Liver (tissue), 9 donors: Measurements from ENCODE around the gene OR2T12. TPM values are rescaled to one million over a fixed set of nuclear protein-coding genes. Genes with fewer than 3 reads are reported as not detected.

Experiments used
- DNase-seq: peaks from one replicate; pipeline ENCODE4 v3.0.0-alpha.2; 2017; ENCODE audit warnings: low spot score
- H3K27ac ChIP-seq, 2 donors: one replicate each; pipeline ENCODE4 v1.7.0; 2013; ENCODE audit warnings: inconsistent platforms in 2 of 2, low read length in 2 of 2, control low read depth in 1 of 2, low read depth in 1 of 2, mild to moderate bottlenecking in 1 of 2
- H3K27me3 ChIP-seq, 4 donors: one replicate each; pipeline versions ENCODE4 v1.6.1 to v1.7.0; 2013; ENCODE audit warnings: low read length in 3 of 4, inconsistent platforms in 1 of 4, mild to moderate bottlenecking in 1 of 4, moderate library complexity in 1 of 4; ENCODE audit not compliant: control insufficient read depth in 4 of 4, insufficient read depth in 4 of 4
- H3K36me3 ChIP-seq, 4 donors: one replicate each; pipeline versions ENCODE4 v1.6.1 to v1.7.0; 2013; ENCODE audit warnings: low read length in 3 of 4, mild to moderate bottlenecking in 3 of 4, low read depth in 1 of 4, moderate library complexity in 1 of 4; ENCODE audit not compliant: control insufficient read depth in 4 of 4, insufficient read depth in 3 of 4
- H3K4me1 ChIP-seq, 4 donors: one replicate each; pipeline versions ENCODE4 v1.6.1 to v1.7.0; 2013; ENCODE audit warnings: low read length in 3 of 4, mild to moderate bottlenecking in 3 of 4, moderate library complexity in 1 of 4; ENCODE audit not compliant: control insufficient read depth in 4 of 4, insufficient read depth in 4 of 4
- H3K4me3 ChIP-seq, 3 donors: one replicate each; pipeline versions ENCODE4 v1.6.1 to v1.7.0; 2013; ENCODE audit warnings: low read length in 3 of 3, control low read depth in 1 of 3, low read depth in 1 of 3, mild to moderate bottlenecking in 1 of 3
- H3K9ac ChIP-seq, 2 donors: one replicate each; pipeline ENCODE4 v1.7.0; 2013; ENCODE audit warnings: low read length in 2 of 2, mild to moderate bottlenecking in 2 of 2, moderate library complexity in 2 of 2, control low read depth in 1 of 2, low read depth in 1 of 2
- H3K9me3 ChIP-seq, 4 donors: one replicate each; pipeline versions ENCODE4 v1.6.1 to v1.7.0; 2013; ENCODE audit warnings: low read length in 3 of 4; ENCODE audit not compliant: control insufficient read depth in 4 of 4
- ATF3 ChIP-seq: IDR thresholded peaks from 2 replicates; pipeline ENCODE4 v1.6.1; 2016; ENCODE audit warnings: antibody characterized with exemption
- CTCF ChIP-seq: fragments of 150-350 bp; IDR thresholded peaks from 2 replicates; pipeline ENCODE4 v1.5.1; 2017; ENCODE audit warnings: improper control_type of control experiment, low read depth, low read length; ENCODE audit not compliant: missing input control
- EGR1 ChIP-seq, 2 donors: IDR thresholded peaks; 2 replicates each; pipeline ENCODE4 v1.6.1; 2016 to 2018; ENCODE audit warnings: antibody characterized with exemption in 2 of 2, low read depth in 2 of 2
- FOXA1 ChIP-seq: IDR thresholded peaks from 2 replicates; pipeline ENCODE4 v1.6.1; 2016; ENCODE audit warnings: antibody characterized with exemption
- FOXA2 ChIP-seq: IDR thresholded peaks from 2 replicates; pipeline ENCODE4 v1.6.1; 2016; ENCODE audit warnings: antibody characterized with exemption
- GABPA ChIP-seq, 2 donors: IDR thresholded peaks in 1 of 2; conservative IDR thresholded peaks in 1 of 2; 2 replicates each; pipeline ENCODE4 v1.6.1; 2016; ENCODE audit warnings: antibody characterized with exemption in 2 of 2, mild to moderate bottlenecking in 1 of 2, moderate library complexity in 1 of 2
- HNF4A ChIP-seq, 2 donors: conservative IDR thresholded peaks; 2 replicates each; pipeline ENCODE4 v1.6.1; 2016; ENCODE audit warnings: antibody characterized with exemption in 2 of 2, mild to moderate bottlenecking in 2 of 2
- HNF4G ChIP-seq: IDR thresholded peaks from 2 replicates; pipeline ENCODE4 v1.6.1; 2016; ENCODE audit warnings: antibody characterized with exemption
- JUND ChIP-seq, 2 donors: IDR thresholded peaks; 2 replicates each; pipeline ENCODE4 v1.6.1; 2016; ENCODE audit warnings: antibody characterized with exemption in 2 of 2
- NR2F2 ChIP-seq: IDR thresholded peaks from 2 replicates; pipeline ENCODE4 v1.6.1; 2016; ENCODE audit warnings: antibody characterized with exemption
- RAD21 ChIP-seq, 2 donors: IDR thresholded peaks; 2 replicates each; pipeline ENCODE4 v1.6.1; 2016; ENCODE audit warnings: antibody characterized with exemption in 2 of 2, mild to moderate bottlenecking in 2 of 2
- RXRA ChIP-seq, 2 donors: IDR thresholded peaks; 2 replicates each; pipeline ENCODE4 v1.6.1; 2017 to 2018; ENCODE audit warnings: antibody characterized with exemption in 2 of 2, mild to moderate bottlenecking in 1 of 2
- SP1 ChIP-seq: IDR thresholded peaks from 2 replicates; pipeline ENCODE4 v1.6.1; 2018; ENCODE audit warnings: antibody characterized with exemption, mild to moderate bottlenecking
- TAF1 ChIP-seq: conservative IDR thresholded peaks from 2 replicates; pipeline ENCODE4 v1.6.1; 2016; ENCODE audit warnings: antibody characterized with exemption, mild to moderate bottlenecking
- YY1 ChIP-seq: IDR thresholded peaks from 2 replicates; pipeline ENCODE4 v1.6.1; 2016; ENCODE audit warnings: antibody characterized with exemption, mild to moderate bottlenecking
- ZBTB33 ChIP-seq: IDR thresholded peaks from 2 replicates; pipeline ENCODE4 v1.6.1; 2016; ENCODE audit warnings: antibody characterized with exemption
- WGBS: extraction: QIAGEN DNeasy Blood & Tissue Kit; methylation state at CpG from one replicate; pipeline ENCODE4 v1.1.7; 2013; 5-methylcytosine and 5-hydroxymethylcytosine counted together
- polyA plus RNA-seq, 2 donors: library from polyadenylated mRNA; stranded (reverse) in 1 of 2; unstranded in 1 of 2; fragments of 200-250 nt in 1 of 2; fragments of >200 nt in 1 of 2; fragmentation: Nextera tagmentation in 1 of 2; extraction: Ambion mirVana in 1 of 2; gene quantifications; one replicate each; pipeline versions ENCODE4 v1.2.1 to v1.2.3, GENCODE V29; 2013 to 2015
- total RNA-seq, 2 donors: library from RNA; depleted of rRNA; stranded (reverse); fragments of >200 nt; gene quantifications; one replicate each; pipeline ENCODE4 v1.2.3, GENCODE V29; 2014
- TF ChIP-seq, protein P1 (sequence below): IDR thresholded peaks from 2 replicates; pipeline ENCODE4 v1.6.1; 2016; ENCODE audit warnings: antibody characterized with exemption
- donor health status: healthy.
- donor health status: healthy.
- donor health status: healthy.
- donor health status: healthy.
- donor health status: healthy.

Gene OR2T12
- total and polyA plus RNA-seq, 4 donors: not detected

GRCh38 chr1:248348475-248348874 lies 45.3 kb upstream of the OR2T12 start, which contains the start of gene OR14C36 (continued):
- no peak for TF ChIP-seq CTCF

GRCh38 chr1:248343451-248343850 lies 40.2 kb upstream of the OR2T12 start:
- WGBS: 48% methylated on average over 3 of the region's 3 CpGs
- no peak overlapping the region for H3K9ac ChIP-seq
- no peak for DNase-seq
- H3K4me1 ChIP-seq: no peaks in the 10 kb centered on the region
- H3K4me3 ChIP-seq: no peak overlapping the region
- TF ChIP-seq ATF3 (no peak), RAD21 (IDR thresholded peaks at IDR 0.05) (no peak), FOXA1 (no peak), YY1 (no peak), JUND (IDR thresholded peaks at IDR 0.05) (no peak), RXRA (IDR thresholded peaks at IDR 0.05) (no peak), NR2F2 (no peak), CTCF (no peak), HNF4G (no peak), EGR1 (IDR thresholded peaks at IDR 0.05; ENCODE audit: low read depth in 2 of 2) (no peak), GABPA (IDR thresholded peaks at IDR 0.05 in 1 of 2, conservative IDR thresholded peaks at IDR 0.05 in 1 of 2) (no peak), ZBTB33 (no peak), TAF1 (no peak), HNF4A (conservative IDR thresholded peaks at IDR 0.05) (no peak), FOXA2 (no peak)
- TF ChIP-seq, protein P1, sequence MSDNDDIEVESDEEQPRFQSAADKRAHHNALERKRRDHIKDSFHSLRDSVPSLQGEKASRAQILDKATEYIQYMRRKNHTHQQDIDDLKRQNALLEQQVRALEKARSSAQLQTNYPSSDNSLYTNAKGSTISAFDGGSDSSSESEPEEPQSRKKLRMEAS: no peak
- no peaks in the 10 kb centered on the region for H3K36me3 ChIP-seq
- no peak overlapping the region for H3K27ac ChIP-seq
- H3K27me3 ChIP-seq: no peaks in the 10 kb centered on the region
- H3K9me3 ChIP-seq: no peaks in the 10 kb centered on the region

- Histone ChIP-seq H3K4me1 (no peaks in the 10 kb centered on the region), H3K36me3 (no peaks in the 10 kb centered on the region), H3K27ac (no peak within 1 kb of the TSS), H3K27me3 (no peaks in the 10 kb centered on the region), H3K9me3 (no peaks in the 10 kb centered on the region), H3K4me3 (no peak within 1 kb of the TSS), H3K9ac (no peak within 1 kb of the TSS)
- no peak for DNase-seq
- 83% methylated on average over 1 of the region's 1 CpG for WGBS
- no peak for TF ChIP-seq TAF1
- no peak for TF ChIP-seq FOXA1
- no peak for TF ChIP-seq EGR1 (IDR thresholded peaks at IDR 0.05; ENCODE audit: low read depth in 2 of 2)
- no peak for TF ChIP-seq FOXA2
- no peak for TF ChIP-seq GABPA (IDR thresholded peaks at IDR 0.05 in 1 of 2, conservative IDR thresholded peaks at IDR 0.05 in 1 of 2)
- TF ChIP-seq RAD21 (IDR thresholded peaks at IDR 0.05): no peak
- TF ChIP-seq HNF4A (conservative IDR thresholded peaks at IDR 0.05): no peak
- no peak for TF ChIP-seq SP1
- no peak for TF ChIP-seq ZBTB33
- no peak for TF ChIP-seq NR2F2
- TF ChIP-seq YY1: no peak
- no peak for TF ChIP-seq RXRA (IDR thresholded peaks at IDR 0.05)
- TF ChIP-seq CTCF: no peak
- TF ChIP-seq, protein P1: no peak
- no peak for TF ChIP-seq JUND (IDR thresholded peaks at IDR 0.05)
- no peak for TF ChIP-seq HNF4G
Measured at GRCh38 chr1:248324468-248324867, 21.2 kb upstream of the OR2T12 start, which contains the start of gene OR2M7. OR2M7 (minus strand) TSS chr1:248324568; CDS start chr1:248324568, 0 bp downstream.
